ENCODE results near the gene STS. TPM values are rescaled to one million over a fixed set of nuclear protein-coding genes. Genes with fewer than 3 reads are reported as not detected.
A peak's percentile ranks its signal among the peaks of the same experiment; 100 is the strongest.
"Not testable (repeated sequence)": the region's sequence is repeated elsewhere in the genome, so short reads cannot be mapped to it uniquely, and the experiment has no call there.

Gene STS
- total RNA-seq, 2 experiments from 2014 or later, result 0.47 to 0.50 TPM

DNA sequence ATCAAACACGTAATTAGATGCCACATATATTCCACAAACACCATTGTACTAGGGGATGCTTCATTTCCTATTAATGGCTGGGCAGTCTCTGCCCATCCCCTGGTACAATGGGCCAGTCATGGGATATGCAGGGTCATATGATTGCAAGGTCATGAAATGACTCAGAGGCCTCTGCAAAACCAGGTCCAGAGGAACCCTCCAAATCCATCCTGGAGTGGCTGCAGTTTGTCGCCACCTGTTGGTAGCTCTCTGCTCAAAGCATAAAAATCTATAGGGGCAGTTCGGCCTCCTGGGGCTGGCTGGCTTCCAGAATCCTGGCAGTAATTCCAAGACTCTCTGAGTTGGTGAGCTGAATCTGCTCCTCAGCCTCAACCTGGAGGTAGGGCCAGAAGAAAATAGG, 23.4 kb downstream of the STS start:
- no peak overlapping the region for H3K27ac Mint-ChIP-seq
- Histone ChIP-seq H3K27me3 (ENCODE audit: control insufficient read depth in 1 of 2, insufficient read depth in 2 of 2, low read length in 2 of 2) (no peaks in the 10 kb centered on the region), H3K9me3 (ENCODE audit: control insufficient read depth in 1 of 2, insufficient read depth in 1 of 2, low read length in 2 of 2) (no peaks in the 10 kb centered on the region), H3K27ac (ENCODE audit: low read depth in 1 of 2, low read length in 2 of 2) (no peak overlapping the region), H3K4me1 (ENCODE audit: insufficient read depth, low read length) (no peaks in the 10 kb centered on the region), H3K4me3 (ENCODE audit: low read length) (no peak overlapping the region), H3K36me3 (ENCODE audit: insufficient read depth, low read length) (no peaks in the 10 kb centered on the region)
- ChIA-PET CTCF (interaction anchor here (1.0 to 1.2 kb wide), 2 partner anchors 25 to 38 kb away, joined by 3 to 5 read pairs; no protein-coding TSS in a partner anchor), POLR2A (no interaction called here)
- H3K4me3 Mint-ChIP-seq, result no peak overlapping the region
- no peaks in the 10 kb centered on the region for H3K27me3 Mint-ChIP-seq
- DNase-seq (peak in 12 of 14 experiments; percentile 5 to 53 (median 32)), ATAC-seq (ENCODE audit: poor library complexity) (peak; percentile 21)
- intact Hi-C loops (cut with DNase I, micrococcal nuclease), result no loop called here
- no peaks in the 10 kb centered on the region for H3K9me3 Mint-ChIP-seq
- H3K36me3 Mint-ChIP-seq (ENCODE audit: low read depth), result no peaks in the 10 kb centered on the region
- TF ChIP-seq, protein P1, sequence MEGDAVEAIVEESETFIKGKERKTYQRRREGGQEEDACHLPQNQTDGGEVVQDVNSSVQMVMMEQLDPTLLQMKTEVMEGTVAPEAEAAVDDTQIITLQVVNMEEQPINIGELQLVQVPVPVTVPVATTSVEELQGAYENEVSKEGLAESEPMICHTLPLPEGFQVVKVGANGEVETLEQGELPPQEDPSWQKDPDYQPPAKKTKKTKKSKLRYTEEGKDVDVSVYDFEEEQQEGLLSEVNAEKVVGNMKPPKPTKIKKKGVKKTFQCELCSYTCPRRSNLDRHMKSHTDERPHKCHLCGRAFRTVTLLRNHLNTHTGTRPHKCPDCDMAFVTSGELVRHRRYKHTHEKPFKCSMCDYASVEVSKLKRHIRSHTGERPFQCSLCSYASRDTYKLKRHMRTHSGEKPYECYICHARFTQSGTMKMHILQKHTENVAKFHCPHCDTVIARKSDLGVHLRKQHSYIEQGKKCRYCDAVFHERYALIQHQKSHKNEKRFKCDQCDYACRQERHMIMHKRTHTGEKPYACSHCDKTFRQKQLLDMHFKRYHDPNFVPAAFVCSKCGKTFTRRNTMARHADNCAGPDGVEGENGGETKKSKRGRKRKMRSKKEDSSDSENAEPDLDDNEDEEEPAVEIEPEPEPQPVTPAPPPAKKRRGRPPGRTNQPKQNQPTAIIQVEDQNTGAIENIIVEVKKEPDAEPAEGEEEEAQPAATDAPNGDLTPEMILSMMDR (IDR thresholded peaks at IDR 0.05), result peak; percentile 48
- H3K4me1 Mint-ChIP-seq (ENCODE audit: low read depth), result no peaks in the 10 kb centered on the region

DNA sequence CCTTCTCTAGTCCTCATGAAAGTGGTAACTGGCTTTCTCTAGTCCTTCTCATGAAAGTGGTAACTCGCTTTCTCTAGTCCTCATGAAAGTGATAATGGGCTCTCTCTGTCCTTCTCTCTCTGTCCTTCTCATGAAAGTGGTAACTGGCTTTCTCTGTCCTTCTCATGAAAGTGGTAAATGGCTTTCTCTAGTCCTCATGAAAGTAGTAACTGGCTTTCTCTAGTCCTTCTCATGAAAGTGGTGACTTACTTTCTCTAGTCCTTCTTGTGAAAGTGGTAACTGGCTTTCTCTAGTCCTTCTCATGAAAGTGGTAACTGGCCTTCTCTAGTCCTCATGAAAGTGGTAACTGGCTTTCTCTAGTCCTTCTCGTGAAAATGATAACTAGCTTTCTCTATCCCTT, 31.3 kb downstream of the STS start:
- H3K36me3 Mint-ChIP-seq (ENCODE audit: low read depth); H3K9me3 Mint-ChIP-seq; CTCF ChIA-PET; DNase-seq; H3K27me3 ChIP-seq (ENCODE audit: control insufficient read depth in 1 of 2, insufficient read depth in 2 of 2, low read length in 2 of 2); H3K9me3 ChIP-seq (ENCODE audit: control insufficient read depth in 1 of 2, insufficient read depth in 1 of 2, low read length in 2 of 2); H3K27ac Mint-ChIP-seq; H3K27ac ChIP-seq (ENCODE audit: low read depth in 1 of 2, low read length in 2 of 2); H3K27me3 Mint-ChIP-seq; H3K4me3 ChIP-seq (ENCODE audit: low read length); H3K36me3 ChIP-seq (ENCODE audit: insufficient read depth, low read length); H3K4me3 Mint-ChIP-seq; H3K4me1 ChIP-seq (ENCODE audit: insufficient read depth, low read length); intact Hi-C loops (cut with DNase I, micrococcal nuclease); ATAC-seq (ENCODE audit: poor library complexity); H3K4me1 Mint-ChIP-seq (ENCODE audit: low read depth): not testable (repeated sequence)
- POLR2A ChIA-PET, result interaction anchor here (0.6 kb wide), 1 partner anchor 58 kb away, joined by 5 read pairs; no protein-coding TSS in a partner anchor

DNA sequence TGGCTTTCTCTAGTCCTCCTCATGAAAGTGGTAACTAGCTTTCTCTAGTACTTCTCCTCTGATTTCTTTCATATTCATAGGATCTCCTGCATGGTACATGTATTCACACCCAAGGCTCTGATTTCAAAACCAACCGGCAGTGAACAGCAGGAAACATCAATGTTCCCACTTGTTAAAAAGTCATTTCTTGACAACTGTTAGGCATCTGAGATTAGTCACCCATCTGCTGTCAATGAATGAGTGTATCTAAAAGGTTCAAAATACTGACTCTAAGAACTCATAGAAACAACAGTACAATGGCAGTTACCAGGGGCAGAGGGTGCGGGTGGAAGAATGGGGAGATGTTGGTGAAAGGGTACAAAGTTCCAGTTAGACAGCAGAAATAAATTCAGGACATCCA, 31.9 kb downstream of the STS start:
- DNase-seq, result no peak
- CTCF ChIA-PET, result no interaction called here

More for the DNA sequence above, 31.9 kb downstream of the STS start:
- Mint-ChIP-seq H3K27me3 (no peaks in the 10 kb centered on the region), H3K4me1 (ENCODE audit: low read depth) (no peaks in the 10 kb centered on the region), H3K4me3 (no peak overlapping the region), H3K27ac (no peak overlapping the region), H3K9me3 (no peaks in the 10 kb centered on the region), H3K36me3 (ENCODE audit: low read depth) (no peaks in the 10 kb centered on the region)
- intact Hi-C loops (cut with DNase I, micrococcal nuclease), result no loop called here
- H3K27me3 ChIP-seq (ENCODE audit: control insufficient read depth in 1 of 2, insufficient read depth in 2 of 2, low read length in 2 of 2), result no peaks in the 10 kb centered on the region
- no peaks in the 10 kb centered on the region for H3K36me3 ChIP-seq (ENCODE audit: insufficient read depth, low read length)
- POLR2A ChIA-PET, result interaction anchor here (0.6 kb wide), 1 partner anchor 57 kb away, joined by 5 read pairs; no protein-coding TSS in a partner anchor
- H3K9me3 ChIP-seq (ENCODE audit: control insufficient read depth in 1 of 2, insufficient read depth in 1 of 2, low read length in 2 of 2), result no peaks in the 10 kb centered on the region
- no peak for ATAC-seq (ENCODE audit: poor library complexity)
- H3K4me1 ChIP-seq (ENCODE audit: insufficient read depth, low read length), result no peaks in the 10 kb centered on the region
- TF ChIP-seq, protein P1 (IDR thresholded peaks at IDR 0.05), result no peak
- H3K4me3 ChIP-seq (ENCODE audit: low read length), result no peak overlapping the region
- H3K27ac ChIP-seq (ENCODE audit: low read depth in 1 of 2, low read length in 2 of 2), result no peak overlapping the region
